Neural progenitor cell (in vitro differentiated cells): ENCODE results near the gene XPO4.
"Not testable (repeated sequence)": the region's sequence is repeated elsewhere in the genome, so short reads cannot be mapped to it uniquely, and the experiment has no call there.

Experiments used
- EZH2 ChIP-seq: fragments of 200-600 bp; sonication (generic); IDR thresholded peaks from 2 replicates; pipeline ENCODE4 v1.6.1; 2017; ENCODE audit warnings: antibody characterized with exemption, mild to moderate bottlenecking, moderate library complexity
- EZH2phosphoT487 ChIP-seq: fragments of 200-600 bp; sonication (generic); IDR thresholded peaks from 2 replicates; pipeline ENCODE4 v1.6.1; 2017; ENCODE audit warnings: antibody characterized with exemption
- TF ChIP-seq, protein P1 (sequence below): fragments of 200-600 bp; sonication (generic); IDR thresholded peaks from 2 replicates; pipeline ENCODE4 v1.5.1; 2017; ENCODE audit warnings: antibody characterized with exemption, mild to moderate bottlenecking

DNA sequence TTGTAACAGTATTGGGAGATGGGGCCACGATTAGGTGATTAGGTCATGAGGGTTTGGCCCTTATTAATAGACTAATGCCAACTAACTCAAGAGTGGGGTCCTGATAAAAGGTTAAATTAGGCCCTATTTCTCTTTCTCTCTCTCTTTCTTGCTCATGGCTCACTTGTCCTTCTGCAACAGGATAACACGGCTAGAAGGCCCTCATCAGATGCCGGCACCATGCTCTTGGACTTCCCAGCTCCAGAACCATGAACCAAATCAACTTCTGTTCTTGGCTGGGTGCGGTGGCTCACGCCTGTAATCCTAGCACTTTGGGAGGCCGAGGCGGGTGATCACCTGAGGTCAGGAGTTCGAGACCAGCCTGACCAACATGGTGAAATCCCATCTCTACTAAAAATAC is 28.1 kb downstream of the XPO4 start:
- TF ChIP-seq, protein P1, sequence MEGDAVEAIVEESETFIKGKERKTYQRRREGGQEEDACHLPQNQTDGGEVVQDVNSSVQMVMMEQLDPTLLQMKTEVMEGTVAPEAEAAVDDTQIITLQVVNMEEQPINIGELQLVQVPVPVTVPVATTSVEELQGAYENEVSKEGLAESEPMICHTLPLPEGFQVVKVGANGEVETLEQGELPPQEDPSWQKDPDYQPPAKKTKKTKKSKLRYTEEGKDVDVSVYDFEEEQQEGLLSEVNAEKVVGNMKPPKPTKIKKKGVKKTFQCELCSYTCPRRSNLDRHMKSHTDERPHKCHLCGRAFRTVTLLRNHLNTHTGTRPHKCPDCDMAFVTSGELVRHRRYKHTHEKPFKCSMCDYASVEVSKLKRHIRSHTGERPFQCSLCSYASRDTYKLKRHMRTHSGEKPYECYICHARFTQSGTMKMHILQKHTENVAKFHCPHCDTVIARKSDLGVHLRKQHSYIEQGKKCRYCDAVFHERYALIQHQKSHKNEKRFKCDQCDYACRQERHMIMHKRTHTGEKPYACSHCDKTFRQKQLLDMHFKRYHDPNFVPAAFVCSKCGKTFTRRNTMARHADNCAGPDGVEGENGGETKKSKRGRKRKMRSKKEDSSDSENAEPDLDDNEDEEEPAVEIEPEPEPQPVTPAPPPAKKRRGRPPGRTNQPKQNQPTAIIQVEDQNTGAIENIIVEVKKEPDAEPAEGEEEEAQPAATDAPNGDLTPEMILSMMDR: not testable (repeated sequence)
- TF ChIP-seq EZH2, EZH2phosphoT487: not testable (repeated sequence)
